Ramos (cell line): Measurements from ENCODE around the gene SLC12A7.
"Not testable (repeated sequence)": the region's sequence is repeated elsewhere in the genome, so short reads cannot be mapped to it uniquely, and the experiment has no call there.

Experiments used
- in situ Hi-C: fragments of 300-500 bp; cut with MboI; formaldehyde crosslinking; loops from one replicate; pipeline ENCODE4 v1.14.3; 2022; ENCODE audit warnings: low sequenced_read_pairs; ENCODE audit not compliant: unreplicated experiment

The SLC12A7 gene

DNA sequence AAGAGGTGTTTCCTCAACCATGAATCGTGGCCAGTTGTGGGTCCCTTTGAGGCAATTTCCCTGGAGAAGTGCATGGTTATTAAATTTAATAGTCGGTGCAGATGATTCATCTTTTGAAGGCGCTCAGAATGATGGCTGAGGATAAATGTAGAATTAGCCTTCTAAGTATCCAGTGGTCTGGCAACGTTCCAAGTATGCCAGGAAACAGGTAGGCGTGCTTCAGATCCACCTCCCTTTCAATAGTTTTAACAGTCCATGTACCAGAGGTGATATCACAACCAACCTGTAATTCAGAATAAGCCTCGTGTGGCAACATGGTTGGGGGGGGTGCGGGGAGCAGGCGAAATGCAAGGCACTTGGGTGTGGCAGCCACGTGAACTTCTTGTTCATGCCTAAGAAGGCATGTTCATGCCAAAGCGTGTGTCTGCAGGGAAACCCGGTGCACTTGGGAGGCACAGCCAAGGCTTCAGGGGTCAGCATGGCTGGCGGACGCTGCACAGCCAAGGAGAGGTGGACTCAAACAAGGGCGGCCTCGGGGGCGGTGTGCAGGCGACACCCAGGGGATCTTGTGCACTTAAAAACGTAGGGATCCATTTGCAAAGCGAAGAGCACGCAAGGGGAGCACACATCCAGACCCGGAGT, 108.4 kb downstream of the SLC12A7 start:
- in situ Hi-C loops: no loop called here

DNA sequence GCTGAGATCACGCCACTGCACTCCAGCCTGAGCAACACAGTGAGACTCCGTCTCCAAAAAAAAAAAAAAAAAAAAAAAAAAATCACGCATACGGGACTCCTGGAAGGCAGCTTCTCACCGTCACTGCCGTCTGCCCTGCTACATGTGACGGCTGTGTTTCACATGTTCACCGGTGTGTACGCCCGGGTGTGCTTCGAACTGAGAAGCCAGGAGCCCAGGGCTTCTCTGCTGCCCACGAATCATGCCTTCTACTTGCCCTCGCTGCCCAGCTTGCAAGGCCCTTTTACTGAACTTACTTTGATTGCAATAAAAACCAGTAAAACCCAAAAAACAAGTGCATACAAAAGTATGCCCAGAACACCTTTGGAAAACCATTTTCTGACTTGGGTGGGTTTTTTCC, 109.0 kb downstream of the SLC12A7 start:
- in situ Hi-C loops: no loop called here

- in situ Hi-C loops: no loop called here
Observed at GRCh38 chr5:1002271-1002546, 109.7 kb downstream of the SLC12A7 start.

GRCh38 chr5:1001406-1002270, 110.2 kb downstream of the SLC12A7 start:
- in situ Hi-C loops: no loop called here

DNA sequence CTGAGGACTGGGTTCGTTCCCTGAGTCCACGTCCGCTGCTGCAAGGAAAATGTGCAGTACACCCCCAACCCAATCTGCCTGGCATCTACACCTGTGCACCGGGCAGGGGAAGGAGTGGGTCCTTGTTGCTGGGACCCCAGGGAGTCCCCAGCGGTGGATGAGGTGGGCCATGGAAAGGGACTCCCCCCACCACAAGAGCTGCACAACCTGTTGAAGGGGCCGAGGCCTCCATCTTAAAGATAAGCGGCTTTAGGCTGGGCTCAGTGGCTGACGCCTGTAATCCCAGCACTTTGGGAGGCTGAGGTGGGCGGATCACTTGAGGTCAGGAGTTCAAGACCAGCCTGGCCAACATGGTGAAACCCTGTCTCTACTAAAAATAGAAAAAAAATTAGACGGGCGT, 111.0 kb downstream of the SLC12A7 start:
- in situ Hi-C loops: not testable (repeated sequence)
